A673 (cell line): ENCODE results near the gene NUMA1.

Source experiments
- CTCF ChIP-seq: fragments of 300-800, 200-600 bp; sonication (generic); conservative IDR thresholded peaks from 2 replicates; pipeline ENCODE4 v1.5.1; 2017; ENCODE audit warnings: low read depth, mild to moderate bottlenecking, antibody characterized with exemption, low read length, moderate library complexity, mixed read lengths
- EZH2 ChIP-seq: fragments of 200-600 bp; sonication (generic); IDR thresholded peaks from 2 replicates; pipeline ENCODE4 v1.6.1; 2017; ENCODE audit warnings: borderline replicate concordance, low read depth, mild to moderate bottlenecking, mixed read lengths, antibody characterized with exemption, low read length; ENCODE audit not compliant: poor library complexity, severe bottlenecking

DNA sequence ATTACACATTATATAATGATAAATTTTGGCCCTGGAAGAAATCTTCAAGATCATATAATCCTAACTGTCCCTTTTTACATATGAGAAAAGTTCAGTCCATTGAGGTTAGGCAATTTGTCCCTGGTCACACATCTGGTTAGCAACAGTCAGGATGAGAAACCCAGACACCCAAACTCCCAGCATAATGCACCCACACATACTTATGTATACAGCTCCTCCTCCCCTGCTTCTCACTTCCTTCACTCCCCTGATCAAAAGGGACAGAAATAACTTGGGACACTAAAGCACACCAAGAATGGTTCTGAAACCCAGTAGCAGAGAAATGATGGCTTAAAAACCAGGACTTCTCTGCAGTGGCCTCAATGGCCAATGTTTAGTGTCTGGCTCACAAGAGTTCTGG, 11.1 kb downstream of the NUMA1 start:
- TF ChIP-seq EZH2, result no peak
- no peak for TF ChIP-seq CTCF
